Naive thymus-derived CD8-positive, alpha-beta T cell (primary cell): ENCODE data around the gene KIAA0319L. TPM values are rescaled to one million over a fixed set of nuclear protein-coding genes. Genes with fewer than 3 reads are reported as not detected.
"Not testable (repeated sequence)": the region's sequence is repeated elsewhere in the genome, so short reads cannot be mapped to it uniquely, and the experiment has no call there.

Source experiments
- ATAC-seq, 2 donors: fragments of 150-1000 bp; cut with Tn5 transposase in 1 of 2; sonication (Bioruptor Pico), chemical (Tn5 transposase) in 1 of 2; 1 replicate in 1 of 2; 2 replicates in 1 of 2; pipeline ENCODE4 v1.10.0; 2021; ENCODE audit warnings: mild to moderate bottlenecking in 2 of 2, moderate library complexity in 2 of 2
- POLR2A ChIA-PET: fragments of 350-600 bp; sonication (Branson Sonifier 250); formaldehyde crosslinking; loops from one replicate; lab custom pipeline; 2021; ENCODE audit warnings: antibody characterized with exemption; lab: Charles Lee
- DNase-seq, 10 donors: peaks; one replicate each; pipeline versions ENCODE4 v3.0.0 to v3.0.0-alpha.2; 2020 to 2022
- H3K27ac Mint-ChIP-seq, 10 donors: one replicate each; pipeline ENCODE4 v1.8.0; 2020 to 2022; ENCODE audit warnings: mild to moderate bottlenecking in 10 of 10, mixed read lengths in 10 of 10, moderate library complexity in 4 of 10, inconsistent platforms in 1 of 10
- H3K27me3 Mint-ChIP-seq, 5 donors: one replicate each; pipeline ENCODE4 v1.8.0; 2021 to 2022; ENCODE audit warnings: mixed read lengths in 5 of 5
- H3K36me3 Mint-ChIP-seq, 3 donors: one replicate each; pipeline ENCODE4 v1.8.0; 2020 to 2022; ENCODE audit warnings: mixed read lengths in 3 of 3, mild to moderate bottlenecking in 2 of 3, inconsistent platforms in 1 of 3
- H3K4me1 Mint-ChIP-seq, 4 donors: one replicate each; pipeline ENCODE4 v1.8.0; 2021 to 2022; ENCODE audit warnings: mixed read lengths in 4 of 4
- H3K4me3 Mint-ChIP-seq, 10 donors: one replicate each; pipeline ENCODE4 v1.8.0; 2020 to 2022; ENCODE audit warnings: mild to moderate bottlenecking in 10 of 10, mixed read lengths in 10 of 10, moderate library complexity in 6 of 10, inconsistent platforms in 1 of 10
- H3K9me3 Mint-ChIP-seq, 9 donors: one replicate each; pipeline ENCODE4 v1.8.0; 2020 to 2022; ENCODE audit warnings: mixed read lengths in 9 of 9, mild to moderate bottlenecking in 3 of 9, inconsistent platforms in 1 of 9, moderate library complexity in 1 of 9
- polyA plus RNA-seq, 3 donors: library from polyadenylated mRNA; unstranded; fragments of 300-500 nt; fragmentation: Illumina TruSeq; gene quantifications; one replicate each; pipeline ENCODE4 v1.2.3, GENCODE V29; 2021
- total RNA-seq, 8 experiments: library from RNA in 2 of 8; stranded (reverse) in 2 of 8; gene quantifications; one replicate each; pipeline ENCODE4 v1.2.3 and lab custom pipeline; 2021 to 2026

The KIAA0319L gene
- total and polyA plus RNA-seq, 5 experiments from 2014 or later, result 16.0 to 71.1 (median 25.2) TPM

DNA sequence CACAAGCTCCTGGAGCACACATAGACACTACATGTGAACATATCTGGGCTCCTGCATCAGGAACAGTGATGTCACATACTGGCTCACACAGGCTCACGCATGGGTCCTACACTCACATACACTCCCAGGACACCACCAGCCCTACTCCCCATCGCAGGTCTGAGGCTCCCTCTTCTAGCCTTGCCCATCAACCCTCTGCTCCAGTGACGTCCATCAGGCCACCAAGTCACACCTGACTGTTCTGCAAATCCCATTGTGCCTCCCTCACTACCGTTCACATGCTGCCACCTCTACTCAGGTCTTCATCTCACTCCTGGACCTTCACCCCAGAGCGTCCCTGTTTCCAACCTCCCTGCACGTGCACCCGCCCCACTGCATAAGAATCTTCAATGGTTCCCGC is 34.0 kb upstream of the KIAA0319L start:
- POLR2A ChIA-PET, result no interaction called here

GRCh38 chr1:35590476-35591040 is 33.4 kb upstream of the KIAA0319L start:
- POLR2A ChIA-PET, result no interaction called here
- H3K4me3 Mint-ChIP-seq, result no peak overlapping the region
- peaks cover 0 to 5% (median 5%) of the 10 kb centered on the region in 3 donors for H3K36me3 Mint-ChIP-seq
- no peaks in the 10 kb centered on the region for H3K9me3 Mint-ChIP-seq
- H3K27me3 Mint-ChIP-seq, result no peaks in the 10 kb centered on the region
- no peak overlapping the region for H3K27ac Mint-ChIP-seq
- peaks cover 6 to 13% (median 10%) of the 10 kb centered on the region in 4 donors for H3K4me1 Mint-ChIP-seq
- no peak for ATAC-seq
- DNase-seq, result no peak

More for the DNA sequence above, 34.0 kb upstream of the KIAA0319L start:
- Mint-ChIP-seq H3K27me3 (no peaks in the 10 kb centered on the region), H3K27ac (peak overlapping the region in 3 of 10 donors; percentile 52 to 81 (median 77)), H3K4me3 (peak overlapping the region in 1 of 10 donors; percentile 12), H3K9me3 (no peaks in the 10 kb centered on the region), H3K4me1 (peaks cover 6 to 13% (median 10%) of the 10 kb centered on the region in 4 donors), H3K36me3 (peaks cover 0 to 5% (median 5%) of the 10 kb centered on the region in 3 donors)
- no peak for ATAC-seq
- no peak for DNase-seq

GRCh38 chr1:35589516-35590427 is 32.6 kb upstream of the KIAA0319L start:
- no peak for DNase-seq
- no peak overlapping the region for H3K4me3 Mint-ChIP-seq
- H3K27ac Mint-ChIP-seq, result peak overlapping the region in 4 of 10 donors; percentile 9 to 90 (median 47)
- ATAC-seq, result no peak
- peaks cover 0 to 5% (median 5%) of the 10 kb centered on the region in 3 donors for H3K36me3 Mint-ChIP-seq
- POLR2A ChIA-PET, result interaction anchor here (0.5 kb wide), 1 partner anchor 127 kb away, joined by 3 read pairs; no protein-coding TSS in a partner anchor
- H3K9me3 Mint-ChIP-seq, result no peaks in the 10 kb centered on the region
- H3K4me1 Mint-ChIP-seq, result peaks cover 6 to 13% (median 10%) of the 10 kb centered on the region in 4 donors
- H3K27me3 Mint-ChIP-seq, result no peaks in the 10 kb centered on the region

- peaks cover 6 to 12% (median 9%) of the 10 kb centered on the region in 4 donors for H3K4me1 Mint-ChIP-seq
- POLR2A ChIA-PET, result no interaction called here
- H3K27me3 Mint-ChIP-seq, result no peaks in the 10 kb centered on the region
- no peak for DNase-seq
- peaks cover 0 to 5% (median 5%) of the 10 kb centered on the region in 3 donors for H3K36me3 Mint-ChIP-seq
- no peak for ATAC-seq
- peak overlapping the region in 1 of 10 donors; percentile 8 for H3K27ac Mint-ChIP-seq
- H3K4me3 Mint-ChIP-seq, result no peak overlapping the region
- H3K9me3 Mint-ChIP-seq, result no peaks in the 10 kb centered on the region
Observed at GRCh38 chr1:35588197-35588910, 31.2 kb upstream of the KIAA0319L start.

GRCh38 chr1:35587736-35588135 is 30.5 kb upstream of the KIAA0319L start:
- no peak overlapping the region for H3K4me3 Mint-ChIP-seq
- no peak for DNase-seq

DNA sequence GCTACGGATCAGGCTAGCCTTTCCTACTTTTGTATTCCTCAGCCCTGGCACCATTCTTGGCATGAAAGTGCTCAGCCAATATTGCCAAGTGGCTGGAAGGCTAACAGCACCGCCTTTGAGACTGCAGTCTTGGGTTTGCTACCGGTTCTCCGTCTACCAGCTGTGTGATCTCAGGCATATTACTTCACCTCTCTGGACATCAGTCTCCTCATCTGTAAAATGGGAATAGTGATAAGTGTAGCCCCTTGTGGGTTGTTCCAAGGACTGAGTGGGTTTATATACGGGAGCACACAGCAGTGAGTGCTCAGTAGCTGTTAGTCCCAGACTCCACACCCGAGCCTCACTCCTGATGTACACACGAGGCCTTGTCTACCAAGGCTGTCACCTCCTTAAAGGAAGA is 29.6 kb upstream of the KIAA0319L start:
- no peaks in the 10 kb centered on the region for H3K27me3 Mint-ChIP-seq
- H3K4me1 Mint-ChIP-seq, result peaks cover 0 to 9% (median 1%) of the 10 kb centered on the region in 4 donors
- POLR2A ChIA-PET, result interaction anchor here (1.0 kb wide), 1 partner anchor 9 kb away, joined by 4 read pairs; no protein-coding TSS in a partner anchor
- DNase-seq (no peak), ATAC-seq (no peak)
- H3K36me3 Mint-ChIP-seq, result peaks cover 0 to 6% (median 5%) of the 10 kb centered on the region in 3 donors
- no peak overlapping the region for H3K4me3 Mint-ChIP-seq
- H3K9me3 Mint-ChIP-seq, result no peaks in the 10 kb centered on the region
- H3K27ac Mint-ChIP-seq, result no peak overlapping the region

More at GRCh38 chr1:35587736-35588135, 30.5 kb upstream of the KIAA0319L start:
- Mint-ChIP-seq H3K4me1 (peaks cover 2 to 10% (median 4%) of the 10 kb centered on the region in 4 donors), H3K9me3 (no peaks in the 10 kb centered on the region), H3K27ac (no peak overlapping the region), H3K27me3 (no peaks in the 10 kb centered on the region), H3K36me3 (peaks cover 0 to 7% (median 5%) of the 10 kb centered on the region in 3 donors)
- no peak for ATAC-seq
- POLR2A ChIA-PET, result no interaction called here

DNA sequence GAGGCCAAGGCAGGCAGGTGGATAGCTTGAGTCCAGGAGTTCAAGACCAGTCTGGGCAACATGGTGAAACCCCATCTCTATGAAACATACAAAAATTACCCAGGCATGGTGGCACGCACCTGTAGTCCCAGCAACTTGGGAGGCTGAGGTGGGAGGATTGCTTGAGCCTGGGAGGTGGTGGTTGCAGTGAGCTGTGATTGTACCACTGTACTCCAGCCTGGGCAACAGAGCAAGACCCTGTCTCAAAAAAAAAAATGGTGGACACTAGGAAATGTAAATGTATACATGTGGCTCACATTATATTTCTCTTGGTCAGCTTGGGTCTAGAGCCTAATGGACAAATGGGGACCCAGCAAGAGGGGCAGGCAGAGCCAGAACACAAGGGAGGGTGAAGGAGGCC is 28.6 kb upstream of the KIAA0319L start:
- not testable (repeated sequence) for H3K4me3 Mint-ChIP-seq, H3K36me3 Mint-ChIP-seq, DNase-seq, H3K9me3 Mint-ChIP-seq, H3K27me3 Mint-ChIP-seq, H3K4me1 Mint-ChIP-seq, ATAC-seq
- H3K27ac Mint-ChIP-seq, result peak overlapping the region in 1 of 10 donors; percentile 22
- POLR2A ChIA-PET, result interaction anchor here (0.7 to 1.0 kb wide), 3 partner anchors 8 to 184 kb away, joined by 3 to 4 read pairs (median 3); partner anchors contain the start of gene CLSPN

DNA sequence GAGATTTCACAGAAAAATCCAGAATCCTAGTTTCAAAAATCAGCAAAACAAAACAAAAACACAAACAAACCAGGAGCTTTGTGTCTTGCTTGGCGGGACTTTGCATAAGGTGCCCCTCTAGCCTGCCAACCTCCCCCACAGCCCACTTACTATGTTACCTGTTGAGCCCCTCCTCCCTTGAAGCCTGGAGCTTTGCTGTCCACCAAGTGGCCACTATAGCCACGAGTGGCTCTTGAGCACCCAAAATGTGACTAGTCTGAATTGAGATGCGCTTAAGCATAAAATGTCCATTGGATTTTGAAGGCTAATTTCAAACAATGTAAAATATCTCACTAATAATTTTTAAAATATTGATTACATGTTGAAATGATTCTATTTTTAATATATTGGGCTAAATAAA is 28.1 kb upstream of the KIAA0319L start:
- Mint-ChIP-seq H3K9me3 (no peaks in the 10 kb centered on the region), H3K36me3 (peaks cover 0 to 3% (median 0%) of the 10 kb centered on the region in 3 donors), H3K4me1 (peaks cover 0 to 6% (median 0%) of the 10 kb centered on the region in 4 donors), H3K27ac (no peak overlapping the region), H3K4me3 (no peak overlapping the region), H3K27me3 (no peaks in the 10 kb centered on the region)
- ATAC-seq (no peak), DNase-seq (no peak)
- POLR2A ChIA-PET, result interaction anchor here (1.0 kb wide), 1 partner anchor 185 kb away, joined by 3 read pairs; the partner anchor contains the start of gene CLSPN

- peaks cover 7 to 16% (median 12%) of the 10 kb centered on the region in 4 donors for H3K4me1 Mint-ChIP-seq
- POLR2A ChIA-PET, result interaction anchor here (0.6 to 0.7 kb wide), 2 partner anchors 109 to 470 kb away, joined by 3 read pairs; no protein-coding TSS in a partner anchor
- H3K27me3 Mint-ChIP-seq, H3K4me3 Mint-ChIP-seq, H3K36me3 Mint-ChIP-seq, ATAC-seq, H3K9me3 Mint-ChIP-seq, H3K27ac Mint-ChIP-seq, DNase-seq: not testable (repeated sequence)
Observed at GRCh38 chr1:35581621-35582020, 24.4 kb upstream of the KIAA0319L start.

DNA sequence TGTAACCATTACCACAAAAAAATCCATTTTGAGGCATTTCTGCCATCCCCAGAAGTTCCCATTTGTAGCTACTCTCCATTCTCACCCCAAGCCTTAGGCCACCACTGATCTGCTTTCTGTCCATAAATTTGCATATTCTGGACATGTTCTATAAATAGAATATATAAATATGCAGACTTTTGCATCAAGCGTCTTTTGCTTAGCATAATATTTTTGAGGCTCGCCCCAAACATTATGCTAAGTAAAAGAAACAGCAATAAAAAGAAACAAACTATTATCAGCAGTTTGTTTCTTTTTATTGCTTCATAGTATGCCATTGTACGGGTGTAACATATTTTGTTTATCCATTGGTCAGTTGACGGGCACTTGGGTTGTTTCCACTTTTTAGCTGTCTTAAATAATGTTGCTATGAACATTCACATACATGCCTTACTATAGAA is 23.8 kb upstream of the KIAA0319L start:
- Mint-ChIP-seq H3K9me3 (no peaks in the 10 kb centered on the region), H3K27me3 (no peaks in the 10 kb centered on the region), H3K4me3 (no peak overlapping the region), H3K27ac (no peak overlapping the region), H3K36me3 (peaks cover 0 to 3% (median 0%) of the 10 kb centered on the region in 3 donors), H3K4me1 (peaks cover 11 to 23% (median 18%) of the 10 kb centered on the region in 4 donors)
- DNase-seq (no peak), ATAC-seq (no peak)
- POLR2A ChIA-PET, result interaction anchor here (0.6 to 0.7 kb wide), 2 partner anchors 109 to 471 kb away, joined by 3 read pairs; no protein-coding TSS in a partner anchor

DNA sequence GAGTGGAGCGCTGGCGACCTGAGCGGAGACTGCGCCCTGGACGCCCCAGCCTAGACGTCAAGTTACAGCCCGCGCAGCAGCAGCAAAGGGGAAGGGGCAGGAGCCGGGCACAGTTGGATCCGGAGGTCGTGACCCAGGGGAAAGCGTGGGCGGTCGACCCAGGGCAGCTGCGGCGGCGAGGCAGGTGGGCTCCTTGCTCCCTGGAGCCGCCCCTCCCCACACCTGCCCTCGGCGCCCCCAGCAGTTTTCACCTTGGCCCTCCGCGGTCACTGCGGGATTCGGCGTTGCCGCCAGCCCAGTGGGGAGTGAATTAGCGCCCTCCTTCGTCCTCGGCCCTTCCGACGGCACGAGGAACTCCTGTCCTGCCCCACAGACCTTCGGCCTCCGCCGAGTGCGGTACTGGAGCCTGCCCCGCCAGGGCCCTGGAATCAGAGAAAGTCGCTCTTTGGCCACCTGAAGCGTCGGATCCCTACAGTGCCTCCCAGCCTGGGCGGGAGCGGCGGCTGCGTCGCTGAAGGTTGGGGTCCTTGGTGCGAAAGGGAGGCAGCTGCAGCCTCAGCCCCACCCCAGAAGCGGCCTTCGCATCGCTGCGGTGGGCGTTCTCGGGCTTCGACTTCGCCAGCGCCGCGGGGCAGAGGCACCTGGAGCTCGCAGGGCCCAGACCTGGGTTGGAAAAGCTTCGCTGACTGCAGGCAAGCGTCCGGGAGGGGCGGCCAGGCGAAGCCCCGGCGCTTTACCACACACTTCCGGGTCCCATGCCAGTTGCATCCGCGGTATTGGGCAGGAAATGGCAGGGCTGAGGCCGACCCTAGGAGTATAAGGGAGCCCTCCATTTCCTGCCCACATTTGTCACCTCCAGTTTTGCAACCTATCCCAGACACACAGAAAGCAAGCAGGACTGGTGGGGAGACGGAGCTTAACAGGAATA is 20.1 kb upstream of the KIAA0319L start:
- Mint-ChIP-seq H3K36me3 (no peaks in the 10 kb centered on the region), H3K9me3 (no peaks in the 10 kb centered on the region), H3K27me3 (no peaks in the 10 kb centered on the region), H3K4me3 (peak overlapping the region; percentile 78 to 96 (median 91)), H3K4me1 (peaks cover 17 to 37% (median 26%) of the 10 kb centered on the region in 4 donors), H3K27ac (peak overlapping the region; percentile 54 to 91 (median 84))
- POLR2A ChIA-PET, result interaction anchor here (0.5 to 2.9 kb wide), 9 partner anchors 9 to 309 kb away, joined by 3 to 14 read pairs (median 4); partner anchors contain the start of genes KIAA0319L, NCDN and ZMYM4
- ATAC-seq (peak; percentile 86), DNase-seq (peak; percentile 31 to 79 (median 60))
